CD4-positive, alpha-beta T cell treated with Interleukin-17A for 1 hour (primary cell): Measurements from ENCODE around the gene SUPT20HL2.
"Not testable (repeated sequence)": the region's sequence is repeated elsewhere in the genome, so short reads cannot be mapped to it uniquely, and the experiment has no call there.

Experiments
- DNase-seq: peaks from one replicate; pipeline ENCODE4 v3.0.0-alpha.2; 2020

Gene SUPT20HL2

GRCh38 chrX:24314019-24314635 lies at the start of gene SUPT20HL2:
Gene SUPT20HL2 (minus strand): TSS chrX:24314069. CDS start chrX:24313315, 754 bp downstream.
- DNase-seq, result no peak

DNA sequence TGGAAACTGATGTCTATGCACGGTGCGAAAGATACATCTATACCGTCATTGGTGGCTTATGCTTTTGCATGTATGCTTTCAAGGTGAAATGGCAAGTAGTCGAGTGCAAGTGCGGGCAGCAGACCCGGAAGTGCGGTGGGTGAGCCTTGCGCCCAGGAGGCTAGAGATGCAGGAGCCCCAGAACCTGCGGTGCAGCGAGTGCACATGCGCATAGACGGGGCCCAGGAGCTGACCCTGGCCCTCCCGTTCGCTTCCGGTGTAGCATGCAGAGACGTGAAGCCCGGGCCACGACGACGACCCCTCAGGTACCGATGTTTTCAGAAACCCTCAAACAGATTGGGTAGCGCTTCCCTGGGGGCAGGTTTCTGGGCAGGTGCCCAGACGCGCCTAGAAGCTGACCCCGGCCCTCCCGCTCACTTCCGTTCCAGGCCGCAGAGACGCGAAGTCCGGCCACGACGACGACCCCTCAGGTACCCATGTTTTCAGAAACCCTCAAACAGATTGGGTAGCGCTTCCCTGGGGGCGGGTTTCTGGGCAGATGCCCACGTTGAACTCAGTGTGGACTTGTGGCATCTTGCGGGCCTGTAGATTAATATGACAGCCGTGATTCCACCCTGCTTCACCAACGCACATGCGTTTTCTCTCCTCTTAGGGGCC lies 48.3 kb upstream of the SUPT20HL2 start:
- not testable (repeated sequence) for DNase-seq

- no peak for DNase-seq
Observed at GRCh38 chrX:24360272-24360671, 46.4 kb upstream of the SUPT20HL2 start, which contains the start of gene SUPT20HL1. Gene SUPT20HL1 (plus strand): TSS chrX:24360639. CDS start chrX:24362761, 2,122 bp downstream.

GRCh38 chrX:24357106-24357505 lies 43.2 kb upstream of the SUPT20HL2 start:
- DNase-seq, result no peak

DNA sequence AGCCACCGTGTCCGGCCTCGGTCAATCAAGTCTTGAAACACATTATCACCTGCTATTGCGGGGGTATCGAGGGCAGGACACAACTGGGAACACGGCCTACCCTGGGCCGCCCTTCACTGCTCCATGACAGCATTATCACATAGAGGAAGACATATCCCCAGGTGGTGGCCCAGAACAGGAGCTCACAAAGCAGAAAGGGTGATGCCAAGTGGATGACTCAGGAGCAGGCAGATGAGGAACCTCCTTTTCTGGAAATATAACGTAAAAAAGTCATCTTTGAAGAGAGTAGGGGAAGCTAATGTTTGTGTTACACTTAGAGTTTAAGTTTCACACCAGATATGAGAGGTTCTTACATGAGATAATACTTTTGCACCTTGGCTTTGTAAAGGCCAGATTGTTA lies 41.2 kb upstream of the SUPT20HL2 start:
- DNase-seq, result no peak

- no peak for DNase-seq
Observed at GRCh38 chrX:24350217-24350616, 36.3 kb upstream of the SUPT20HL2 start.

DNA sequence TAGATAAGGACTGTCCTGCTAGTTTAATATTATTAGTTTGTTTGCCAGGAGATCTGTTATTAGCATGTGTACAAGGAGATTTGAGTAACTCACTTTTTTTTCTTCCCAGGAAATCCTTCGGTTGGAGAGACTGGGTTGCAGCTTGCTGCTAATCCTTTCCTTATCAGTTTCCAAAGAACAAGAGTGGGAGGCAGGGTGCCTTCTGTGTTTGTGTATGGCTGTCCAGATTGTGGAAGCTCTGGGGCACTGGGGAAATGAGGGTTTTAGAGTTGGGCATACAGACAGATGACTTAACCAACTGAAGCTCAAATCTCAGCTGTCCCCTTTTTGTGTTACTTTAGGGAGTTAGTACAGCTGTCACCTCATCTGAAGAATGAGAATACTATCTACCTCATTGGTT lies 34.0 kb upstream of the SUPT20HL2 start:
- no peak for DNase-seq

DNA sequence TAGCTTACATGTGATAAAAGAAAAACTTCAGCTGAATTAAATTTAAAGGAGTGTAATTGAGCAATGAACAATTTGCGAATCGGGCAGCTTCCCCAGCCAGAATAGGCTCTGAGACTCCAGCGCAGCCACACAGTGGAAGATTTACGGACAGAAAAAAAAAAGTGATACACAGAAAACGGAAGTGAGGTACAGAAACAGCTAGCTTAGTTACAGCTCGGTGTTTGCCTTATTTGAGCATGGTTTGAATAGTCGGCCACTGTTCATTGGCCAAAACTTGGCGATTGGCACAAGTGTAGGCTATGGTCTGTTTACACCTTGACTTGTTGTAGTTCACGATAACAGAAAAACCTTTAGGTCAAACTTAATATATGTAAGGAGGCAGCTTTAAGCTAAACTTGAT lies 29.9 kb upstream of the SUPT20HL2 start:
- no peak for DNase-seq

DNA sequence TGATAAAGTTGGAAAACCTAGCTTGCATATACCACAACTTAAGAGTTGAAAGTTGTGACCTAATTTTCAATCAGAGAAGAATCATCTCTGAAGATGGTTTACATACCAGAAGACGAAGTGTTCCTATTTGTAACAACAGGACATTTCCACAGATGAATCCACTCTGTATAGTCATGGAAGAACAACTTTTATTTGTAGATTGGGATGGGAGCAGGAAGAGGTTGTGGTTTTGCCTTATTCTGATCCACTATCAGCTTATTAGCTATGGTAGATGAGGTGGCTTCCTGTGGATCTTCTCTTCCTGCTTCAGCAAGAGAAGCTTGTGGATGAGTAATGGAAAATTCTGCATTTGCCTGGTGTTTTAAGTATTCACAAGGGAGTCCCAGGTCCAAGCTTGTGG lies 27.9 kb upstream of the SUPT20HL2 start:
- DNase-seq, result no peak

DNA sequence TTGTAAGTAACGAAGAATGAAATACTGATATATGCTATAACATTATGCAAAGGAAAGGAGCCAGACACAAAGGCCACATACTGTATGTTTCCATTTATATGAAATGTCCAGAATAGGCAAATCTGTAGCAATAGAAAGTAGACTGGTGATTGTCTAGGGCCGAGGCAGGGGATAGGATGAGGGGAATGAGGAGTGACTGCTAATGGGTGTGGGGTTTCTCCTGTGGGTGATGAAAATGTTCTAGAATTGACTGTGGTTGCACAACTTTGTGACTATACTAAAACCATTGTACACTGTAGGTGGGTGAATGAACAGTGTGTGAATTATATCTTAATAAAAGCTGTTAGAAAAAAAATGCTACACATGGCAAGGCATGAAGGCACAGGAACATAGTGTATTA lies 26.6 kb upstream of the SUPT20HL2 start:
- no peak for DNase-seq

GRCh38 chrX:24339911-24340310 lies 26.0 kb upstream of the SUPT20HL2 start:
- DNase-seq, result no peak

DNA sequence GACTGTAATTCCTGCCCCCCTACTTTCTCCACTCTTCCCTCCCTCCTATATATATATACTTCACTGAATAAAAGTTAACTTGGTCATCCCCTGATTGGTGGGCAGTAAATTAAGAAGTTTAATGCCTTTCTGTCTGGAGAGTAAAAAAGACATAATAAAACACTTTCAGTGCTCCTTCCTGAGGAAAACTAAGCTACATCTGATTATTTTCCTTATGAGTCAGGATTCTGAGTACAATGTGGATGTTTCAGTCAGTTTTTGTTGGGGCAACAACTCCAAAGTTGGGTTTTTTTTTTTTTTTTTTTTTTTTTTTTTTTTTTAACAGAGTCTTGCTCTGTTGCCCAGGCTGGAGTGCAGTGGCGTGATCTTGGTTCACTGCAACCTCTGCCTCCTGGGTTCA lies 22.0 kb upstream of the SUPT20HL2 start:
- no peak for DNase-seq

DNA sequence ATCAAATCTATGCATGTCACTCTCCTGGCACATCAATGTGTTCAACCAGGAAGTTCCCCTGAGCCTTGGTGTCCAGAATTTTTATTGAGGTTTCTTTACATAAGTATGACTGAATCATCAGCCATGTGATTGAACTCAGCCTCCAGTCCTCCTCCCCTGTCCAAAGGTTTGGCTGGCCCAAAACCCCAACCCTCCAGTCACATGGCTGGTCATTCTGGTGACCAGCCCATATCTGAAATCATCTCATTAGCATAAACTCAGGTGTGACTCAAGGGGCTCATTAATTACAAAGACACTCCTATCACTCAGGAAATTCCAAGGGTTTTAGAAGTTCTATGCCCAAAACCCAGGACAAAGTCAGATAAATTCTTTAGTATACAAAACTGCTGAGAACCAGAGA lies 20.6 kb upstream of the SUPT20HL2 start:
- DNase-seq, result no peak

DNA sequence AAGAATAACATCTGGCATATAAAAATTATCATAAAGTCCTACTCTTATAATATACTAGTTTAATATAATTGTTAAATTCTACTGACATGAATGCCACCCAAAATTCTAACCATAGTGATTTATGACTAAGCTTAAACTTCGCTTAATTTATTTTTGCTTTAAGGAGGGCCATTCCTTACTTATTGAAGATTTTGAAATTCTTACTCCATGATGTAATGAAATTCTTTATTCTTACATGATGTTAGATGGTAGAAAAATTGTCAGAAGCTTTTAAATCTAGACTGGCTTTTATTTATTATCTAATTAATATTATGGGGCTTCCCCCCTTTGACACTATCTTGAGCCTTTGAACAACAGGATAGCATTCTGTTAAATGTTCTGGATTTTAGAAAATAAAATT lies 19.5 kb upstream of the SUPT20HL2 start:
- DNase-seq, result no peak

DNA sequence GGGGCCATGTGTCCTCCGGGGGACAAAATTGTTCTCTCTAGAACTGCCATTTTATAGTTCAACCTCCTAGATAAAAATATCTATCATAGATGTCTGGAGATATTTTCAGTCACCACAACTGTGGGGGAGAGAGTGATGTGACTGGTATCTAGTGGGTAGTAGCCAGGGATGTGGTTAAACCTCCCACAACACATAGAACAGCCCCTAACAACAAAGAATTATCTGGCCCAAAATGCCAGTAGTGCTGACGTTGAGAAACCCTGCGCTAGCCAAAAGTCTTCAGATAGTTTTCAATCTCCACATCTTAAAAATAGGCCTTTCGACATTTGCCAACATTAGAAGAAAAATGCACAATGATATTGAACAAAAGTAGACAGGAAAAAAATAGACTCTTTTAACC lies 19.0 kb upstream of the SUPT20HL2 start:
- no peak for DNase-seq

GRCh38 chrX:24325231-24325630 lies 11.4 kb upstream of the SUPT20HL2 start:
- no peak for DNase-seq

GRCh38 chrX:24321741-24322395 lies 8.0 kb upstream of the SUPT20HL2 start:
- no peak for DNase-seq

DNA sequence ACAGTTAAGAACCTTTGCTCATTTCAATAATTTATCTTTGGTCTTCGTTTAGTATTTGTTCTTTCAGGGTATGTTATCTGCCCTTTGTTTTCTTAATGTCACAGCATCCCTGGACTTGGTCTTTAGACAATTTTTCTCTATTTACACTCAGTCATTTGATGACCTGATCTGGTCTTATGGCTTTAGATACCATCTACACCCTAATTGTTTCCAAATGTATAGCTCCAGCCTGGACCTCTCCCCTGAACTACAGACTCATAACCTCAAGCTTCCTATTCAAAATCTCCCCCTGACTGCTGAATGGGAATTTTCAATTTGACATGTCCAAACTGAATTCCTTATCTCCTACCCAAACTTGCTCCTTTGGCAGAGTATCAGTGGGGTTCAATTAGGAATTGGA lies 3.7 kb upstream of the SUPT20HL2 start:
- no peak for DNase-seq

- no peak for DNase-seq
Observed at GRCh38 chrX:24316111-24316510, 2.2 kb upstream of the SUPT20HL2 start.

DNA sequence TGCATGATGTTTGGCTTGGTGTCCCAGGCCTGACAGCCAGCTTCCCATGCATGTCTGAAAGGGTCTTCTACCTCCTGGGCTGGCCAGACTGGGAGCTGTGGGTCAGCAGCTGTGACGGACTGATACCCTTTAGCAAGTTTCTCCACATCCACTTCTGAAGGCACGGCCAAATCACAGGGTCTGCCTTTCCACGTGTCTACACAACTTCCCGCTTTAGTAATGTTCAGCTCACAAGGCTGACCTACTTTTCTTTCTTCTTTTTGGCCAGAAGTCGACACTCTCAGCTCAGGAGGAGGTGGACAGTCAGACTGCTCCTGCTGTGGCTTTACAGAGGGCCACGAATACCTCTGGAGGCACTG lies 1.6 kb downstream of the SUPT20HL2 start:
- not testable (repeated sequence) for DNase-seq

GRCh38 chrX:24311507-24312248 lies 2.2 kb downstream of the SUPT20HL2 start:
- not testable (repeated sequence) for DNase-seq

DNA sequence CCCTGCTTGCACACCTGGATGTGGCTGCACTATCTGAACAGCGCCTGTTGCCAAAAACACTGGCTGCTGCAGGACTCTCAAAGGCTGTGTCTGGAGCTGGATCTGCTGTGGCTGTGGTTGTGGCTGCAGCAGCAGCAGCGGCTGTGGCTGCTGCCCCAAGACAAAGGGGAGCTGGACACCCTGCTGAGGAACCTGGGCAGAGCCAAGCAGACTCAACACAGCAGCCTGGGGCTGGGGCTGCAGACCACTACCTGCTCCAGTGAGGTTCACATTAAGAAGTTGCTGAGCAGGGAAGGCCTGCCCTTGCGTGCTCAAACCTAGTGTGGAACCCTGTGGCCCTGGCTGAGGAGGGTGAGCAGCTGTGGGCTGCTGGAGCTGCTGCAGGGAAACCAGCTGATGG lies 3.0 kb downstream of the SUPT20HL2 start:
- DNase-seq, result not testable (repeated sequence)

GRCh38 chrX:24309580-24310374 lies 4.1 kb downstream of the SUPT20HL2 start:
- DNase-seq, result not testable (repeated sequence)
